Heart right ventricle (tissue), 16 donors: Measurements from ENCODE around the gene HORMAD2. TPM values are rescaled to one million over a fixed set of nuclear protein-coding genes. Genes with fewer than 3 reads are reported as not detected.
"Not testable (repeated sequence)": the region's sequence is repeated elsewhere in the genome, so short reads cannot be mapped to it uniquely, and the experiment has no call there.

Experiments used
- ATAC-seq, 8 donors: fragments of 200-7000 bp; cut with Tn5 transposase; one replicate each; pipeline ENCODE4 v1.9.1; 2020; ENCODE audit warnings: mild to moderate bottlenecking in 8 of 8, moderate library complexity in 8 of 8, moderate number of reproducible peaks in 1 of 8
- DNase-seq, 2 donors: peaks; one replicate each; pipeline ENCODE4 v3.0.0-alpha.2; 2020
- H3K27ac ChIP-seq, 10 donors: fragments of 200-600 bp; sonication (generic) in 2 of 10; one replicate each; pipeline versions ENCODE4 v1.5.0 to v1.8.0; 2020 to 2022; ENCODE audit warnings: mild to moderate bottlenecking in 3 of 10
- H3K27me3 ChIP-seq, 7 donors: fragments of 200-600 bp; one replicate each; pipeline ENCODE4 v1.8.0; 2021 to 2022; ENCODE audit warnings: mild to moderate bottlenecking in 2 of 7
- H3K36me3 ChIP-seq, 9 donors: fragments of 200-600 bp; sonication (generic) in 1 of 9; one replicate each; pipeline versions ENCODE4 v1.5.0 to v1.8.0; 2020 to 2022; ENCODE audit warnings: mild to moderate bottlenecking in 2 of 9
- H3K4me1 ChIP-seq, 9 donors: fragments of 200-600 bp; sonication (generic) in 1 of 9; one replicate each; pipeline versions ENCODE4 v1.5.0 to v1.8.0; 2020 to 2022; ENCODE audit warnings: mild to moderate bottlenecking in 4 of 9
- H3K4me3 ChIP-seq, 10 donors: fragments of 200-600 bp; sonication (generic) in 2 of 10; one replicate each; pipeline versions ENCODE4 v1.5.0 to v1.8.0; 2020 to 2022; ENCODE audit warnings: mild to moderate bottlenecking in 7 of 10, moderate library complexity in 2 of 10
- H3K9me3 ChIP-seq, 11 donors: fragments of 200-600 bp in 10 of 11; sonication (generic) in 2 of 11; one replicate each; pipeline versions ENCODE4 v1.5.0 to v1.8.0; 2013 to 2022; ENCODE audit warnings: mild to moderate bottlenecking in 2 of 11, control low read depth in 1 of 11, moderate library complexity in 1 of 11
- CTCF ChIP-seq, 9 donors: fragments of 200-600 bp; sonication (generic) in 2 of 9; IDR thresholded peaks; one replicate each; pipeline versions ENCODE4 v1.5.0 to v1.8.0; 2021 to 2022; ENCODE audit warnings: antibody characterized with exemption in 9 of 9, mild to moderate bottlenecking in 5 of 9, moderate library complexity in 1 of 9
- WGBS, 2 donors: extraction: QIAGEN DNeasy Blood & Tissue Kit; methylation state at CpG; one replicate each; pipeline ENCODE4 v1.1.7; 2013; ENCODE audit warnings: inconsistent platforms in 1 of 2; 5-methylcytosine and 5-hydroxymethylcytosine counted together
- intact Hi-C, 10 donors: fragments of 100-400 bp; cut with DNase I; formaldehyde crosslinking; loops; one replicate each; pipeline versions ENCODE4 v1.11.1 to v1.14.2; 2022
- polyA plus RNA-seq, 2 donors: library from polyadenylated mRNA; stranded (reverse); fragments of 200-250 nt; gene quantifications; one replicate each; pipeline ENCODE4 v1.2.3, GENCODE V29; 2013
- total RNA-seq, 10 donors: library from RNA; stranded (reverse); fragmentation: NEBNext Ultra II Directional in 3 of 10; extraction: Animal tissue kit (Norgen Biotek cat#: 25700) in 3 of 10; gene quantifications; one replicate each; pipeline versions ENCODE4 v1.2.1 to v1.2.4, GENCODE V29; 2021 to 2023
- donor health status: Arrhythmogenic right ventricular cardiomyopathy.
- donor health status: ischemic (EF 13 %, LVEDD 7.1; RV severe dilation, severe dysfunction).
- donor health status: healthy with polysubstance abuse.
- donor health status: DM: no; HTN: yes; CAD: no.
- donor health status: DM: no; HTN: no; CAD: no.
- donor health status: ischemic (EF 25% LVEDD 6.9; RV normal size, moderate dysfunction).
- donor health status: ischemic (EF 25% LVEDD 5.7; RV mildly dilated, moderate dysfunction).
- donor health status: healthy.
- donor health status: DM: yes; HTN: yes; CAD: no.
- donor health status: Ischemic cardiomyopathy.
- donor health status: ischemic (EF 35%, LVEDD 5.7; RV mildly dilated, moderate dysfunction).
- donor health status: nonischemic (EF 11% LVEDD 7.7; RV severe dilation, severe dysfunction).
- donor health status: DM: yes; HTN: yes; CAD: no.
- donor health status: PGD.
- donor health status: ischemic (EF 29% LVEDD 5.4; RV normal size, mild dysfunction).
- donor health status: nonischemic (EF 23%, LVEDD 6.1; RV moderate dilation, normal function).

The HORMAD2 gene
- total and polyA plus RNA-seq, 12 donors, result not detected

- ATAC-seq (no peak), DNase-seq (no peak)
- Histone ChIP-seq H3K9me3 (peaks cover 0 to 6% (median 0%) of the 10 kb centered on the region in 11 donors), H3K4me1 (peaks cover 0 to 7% (median 0%) of the 10 kb centered on the region in 9 donors), H3K4me3 (no peak overlapping the region), H3K27me3 (peaks cover 0 to 15% (median 0%) of the 10 kb centered on the region in 7 donors), H3K36me3 (no peaks in the 10 kb centered on the region), H3K27ac (no peak overlapping the region)
- no peak for TF ChIP-seq CTCF (IDR thresholded peaks at IDR 0.05)
- 78 to 79% methylated on average over 2 of the region's 2 CpGs for WGBS, 2 donors
- intact Hi-C loops, result loop anchor here in 8 of 10 donors (5.0 to 10.0 kb wide), 7 partner anchors 392 to 692 kb away; no protein-coding TSS in a partner anchor
These were observed 6.2 kb downstream of the HORMAD2 start for GRCh38 chr22:30086496-30086895.

GRCh38 chr22:30087037-30087436 is 6.8 kb downstream of the HORMAD2 start:
- not testable (repeated sequence) for H3K4me3 ChIP-seq, H3K36me3 ChIP-seq, H3K4me1 ChIP-seq, ATAC-seq, H3K9me3 ChIP-seq, H3K27ac ChIP-seq, DNase-seq
- intact Hi-C loops, result loop anchor here in 8 of 10 donors (5.0 to 10.0 kb wide), 7 partner anchors 392 to 692 kb away; no protein-coding TSS in a partner anchor
- peaks cover 0 to 15% (median 0%) of the 10 kb centered on the region in 7 donors for H3K27me3 ChIP-seq
- 86 to 94% methylated on average over 5 of the region's 5 CpGs for WGBS, 2 donors

DNA sequence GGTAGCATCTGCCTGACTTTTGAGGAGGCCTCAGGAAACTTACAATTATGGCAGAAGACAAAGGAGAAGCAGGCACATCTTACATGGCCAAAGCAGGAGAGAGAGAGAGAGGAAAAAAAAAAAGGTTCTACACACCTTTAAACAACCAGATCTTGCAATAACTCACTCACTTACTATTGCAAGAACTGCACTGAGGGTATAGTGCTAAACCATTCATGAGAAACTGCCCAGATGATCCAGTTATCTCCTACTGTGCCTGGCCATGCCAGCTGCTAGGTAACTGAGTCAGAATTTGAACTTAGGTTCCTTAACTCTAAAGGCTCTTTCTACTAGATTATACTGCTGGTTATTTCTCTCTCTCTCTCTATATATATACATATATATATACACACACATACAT is 7.3 kb downstream of the HORMAD2 start:
- Histone ChIP-seq H3K36me3 (no peaks in the 10 kb centered on the region), H3K27ac (no peak overlapping the region), H3K27me3 (peaks cover 0 to 19% (median 6%) of the 10 kb centered on the region in 7 donors), H3K4me3 (no peak overlapping the region), H3K4me1 (peaks cover 0 to 7% (median 0%) of the 10 kb centered on the region in 9 donors), H3K9me3 (peaks cover 0 to 9% (median 2%) of the 10 kb centered on the region in 11 donors)
- no peak for DNase-seq
- TF ChIP-seq CTCF (IDR thresholded peaks at IDR 0.05), result no peak
- intact Hi-C loops, result loop anchor here in 8 of 10 donors (2.0 to 10.0 kb wide), 8 partner anchors 393 to 693 kb away; no protein-coding TSS in a partner anchor
- no peak for ATAC-seq

DNA sequence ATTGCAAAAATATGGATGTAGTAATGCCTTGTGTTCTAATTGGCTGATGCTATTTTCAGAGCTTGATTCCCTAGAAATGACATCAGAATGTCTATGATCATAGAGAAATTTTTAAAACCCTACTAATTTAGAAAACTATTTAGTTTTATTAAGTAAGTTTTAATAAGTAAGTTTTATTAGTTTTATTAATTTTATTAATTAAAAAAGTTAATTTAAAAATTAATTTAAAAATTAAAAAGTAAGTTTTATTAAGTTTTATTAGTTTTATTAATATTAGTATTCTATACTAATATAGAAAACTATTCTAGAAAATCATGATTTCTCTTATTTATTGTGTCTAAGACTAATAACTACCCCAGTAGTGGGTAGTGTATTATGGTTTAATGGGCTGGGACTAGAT is 8.2 kb downstream of the HORMAD2 start:
- intact Hi-C loops, result loop anchor here in 8 of 10 donors (2.0 to 10.0 kb wide), 8 partner anchors 394 to 694 kb away; no protein-coding TSS in a partner anchor
- no peaks in the 10 kb centered on the region for H3K36me3 ChIP-seq
- H3K27ac ChIP-seq, result no peak overlapping the region
- peaks cover 0 to 7% (median 0%) of the 10 kb centered on the region in 9 donors for H3K4me1 ChIP-seq
- TF ChIP-seq CTCF (IDR thresholded peaks at IDR 0.05), result no peak
- no peak for ATAC-seq
- H3K9me3 ChIP-seq, result peaks cover 0 to 14% (median 6%) of the 10 kb centered on the region in 11 donors
- peaks cover 0 to 24% (median 7%) of the 10 kb centered on the region in 7 donors for H3K27me3 ChIP-seq
- no peak for DNase-seq
- H3K4me3 ChIP-seq, result no peak overlapping the region

GRCh38 chr22:30089655-30089974 is 9.4 kb downstream of the HORMAD2 start:
- no peak for ATAC-seq
- Histone ChIP-seq H3K36me3 (no peaks in the 10 kb centered on the region), H3K4me3 (no peak overlapping the region), H3K4me1 (peaks cover 0 to 7% (median 0%) of the 10 kb centered on the region in 9 donors), H3K9me3 (peaks cover 0 to 10% (median 6%) of the 10 kb centered on the region in 11 donors), H3K27ac (no peak overlapping the region), H3K27me3 (peaks cover 0 to 24% (median 11%) of the 10 kb centered on the region in 7 donors)
- TF ChIP-seq CTCF (IDR thresholded peaks at IDR 0.05), result no peak
- no peak for DNase-seq
- WGBS, 2 donors, result 74 to 76% methylated on average over 1 of the region's 1 CpG
- intact Hi-C loops, result loop anchor here in 8 of 10 donors (1.0 to 10.0 kb wide), 9 partner anchors 395 to 695 kb away; no protein-coding TSS in a partner anchor
